Thyroid gland (tissue), 4 donors: ENCODE measurements around the gene VWC2L. TPM values are rescaled to one million over a fixed set of nuclear protein-coding genes. Genes with fewer than 3 reads are reported as not detected.

ENCODE experiments used
- DNase-seq, 2 donors: peaks; one replicate each; pipeline ENCODE4 v3.0.0-alpha.2; 2019
- H3K27ac ChIP-seq, 3 donors: fragments of 200-600 bp; sonication (generic); 1 replicate in 2 of 3; 2 replicates in 1 of 3; pipeline ENCODE4 v1.5.1; 2016 to 2019; ENCODE audit warnings: mild to moderate bottlenecking in 1 of 3, moderate library complexity in 1 of 3
- H3K27me3 ChIP-seq: fragments of 200-600 bp; sonication (generic); one replicate; pipeline ENCODE4 v1.5.1; 2019
- H3K36me3 ChIP-seq, 2 donors: fragments of 200-600 bp; sonication (generic); one replicate each; pipeline ENCODE4 v1.5.1; 2016 to 2019
- H3K4me1 ChIP-seq, 2 donors: fragments of 200-600 bp; sonication (generic); one replicate each; pipeline ENCODE4 v1.5.1; 2017 to 2019
- H3K4me3 ChIP-seq, 3 donors: fragments of 200-600 bp; sonication (generic); replicated peaks in 1 of 3; 1 replicate in 2 of 3; 2 replicates in 1 of 3; pipeline ENCODE4 v1.5.1; 2016; ENCODE audit warnings: mild to moderate bottlenecking in 1 of 3
- H3K9me3 ChIP-seq: fragments of 200-600 bp; sonication (generic); one replicate; pipeline ENCODE4 v1.5.1; 2017
- POLR2A ChIP-seq, 2 donors: fragments of 450-650 bp; IDR thresholded peaks; one replicate each; pipeline ENCODE4 v1.6.1; 2017; ENCODE audit warnings: antibody characterized with exemption in 2 of 2, mild to moderate bottlenecking in 2 of 2, moderate library complexity in 1 of 2
- WGBS, 2 donors: methylation state at CpG; one replicate each; pipeline ENCODE4 v1.1.5; 2017; 5-methylcytosine and 5-hydroxymethylcytosine counted together
- intact Hi-C: fragments of 100-400 bp; cut with DNase I; formaldehyde crosslinking; loops from one replicate; pipeline ENCODE4 v1.15.1; 2023
- total RNA-seq, 4 donors: library from RNA; depleted of rRNA; stranded (reverse); fragments of >200 nt; gene quantifications; one replicate each; pipeline ENCODE4 v1.2.3, GENCODE V29; 2016
- TF ChIP-seq, protein P1 (sequence below), 6 experiments: fragments of 200-600 bp in 3 of 6; fragments of 450-650 bp in 3 of 6; sonication (generic) in 3 of 6; IDR thresholded peaks; one replicate each; pipeline ENCODE4 v1.5.1; 2016 to 2019; ENCODE audit warnings: antibody characterized with exemption in 6 of 6, mild to moderate bottlenecking in 2 of 6, inconsistent platforms in 1 of 6, moderate library complexity in 1 of 6

The VWC2L gene
- total RNA-seq, 4 donors from 2014 or later: not detected

GRCh38 chr2:214477305-214477704 is 66.5 kb downstream of the VWC2L start:
- no peaks in the 10 kb centered on the region for H3K9me3 ChIP-seq
- no peak overlapping the region for H3K27ac ChIP-seq
- no peak for DNase-seq
- no peaks in the 10 kb centered on the region for H3K27me3 ChIP-seq
- no peak overlapping the region for H3K4me3 ChIP-seq
- H3K4me1 ChIP-seq: no peaks in the 10 kb centered on the region
- H3K36me3 ChIP-seq: no peaks in the 10 kb centered on the region
- 68 to 77% methylated on average over 2 of the region's 2 CpGs for WGBS, 2 donors
- intact Hi-C loops: no loop called here
- TF ChIP-seq POLR2A (IDR thresholded peaks at IDR 0.05): no peak
- TF ChIP-seq, protein P1, sequence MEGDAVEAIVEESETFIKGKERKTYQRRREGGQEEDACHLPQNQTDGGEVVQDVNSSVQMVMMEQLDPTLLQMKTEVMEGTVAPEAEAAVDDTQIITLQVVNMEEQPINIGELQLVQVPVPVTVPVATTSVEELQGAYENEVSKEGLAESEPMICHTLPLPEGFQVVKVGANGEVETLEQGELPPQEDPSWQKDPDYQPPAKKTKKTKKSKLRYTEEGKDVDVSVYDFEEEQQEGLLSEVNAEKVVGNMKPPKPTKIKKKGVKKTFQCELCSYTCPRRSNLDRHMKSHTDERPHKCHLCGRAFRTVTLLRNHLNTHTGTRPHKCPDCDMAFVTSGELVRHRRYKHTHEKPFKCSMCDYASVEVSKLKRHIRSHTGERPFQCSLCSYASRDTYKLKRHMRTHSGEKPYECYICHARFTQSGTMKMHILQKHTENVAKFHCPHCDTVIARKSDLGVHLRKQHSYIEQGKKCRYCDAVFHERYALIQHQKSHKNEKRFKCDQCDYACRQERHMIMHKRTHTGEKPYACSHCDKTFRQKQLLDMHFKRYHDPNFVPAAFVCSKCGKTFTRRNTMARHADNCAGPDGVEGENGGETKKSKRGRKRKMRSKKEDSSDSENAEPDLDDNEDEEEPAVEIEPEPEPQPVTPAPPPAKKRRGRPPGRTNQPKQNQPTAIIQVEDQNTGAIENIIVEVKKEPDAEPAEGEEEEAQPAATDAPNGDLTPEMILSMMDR (IDR thresholded peaks at IDR 0.05): no peak

DNA sequence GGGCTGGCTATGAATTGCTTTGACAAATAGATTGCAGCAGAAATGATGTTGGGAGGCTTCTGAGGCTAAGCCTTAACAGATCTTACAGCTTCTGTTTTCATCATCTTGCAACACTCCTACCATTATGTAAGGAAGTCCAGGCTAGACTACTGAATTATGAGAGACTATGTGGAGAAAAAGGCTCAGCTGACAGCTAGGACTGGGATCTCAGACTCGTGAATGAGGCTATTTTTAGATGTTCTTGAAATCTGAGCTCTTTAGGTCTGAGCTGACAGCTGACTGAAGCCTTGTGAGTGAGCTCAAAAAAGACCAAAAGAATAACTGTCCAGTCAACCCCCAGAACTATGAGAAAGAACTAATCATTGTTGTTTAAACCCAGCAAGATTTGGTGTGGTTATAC is 70.3 kb downstream of the VWC2L start:
- Histone ChIP-seq H3K36me3 (no peaks in the 10 kb centered on the region), H3K27ac (no peak overlapping the region), H3K9me3 (no peaks in the 10 kb centered on the region), H3K4me3 (no peak overlapping the region), H3K27me3 (no peaks in the 10 kb centered on the region), H3K4me1 (no peaks in the 10 kb centered on the region)
- DNase-seq: no peak
- no peak for TF ChIP-seq POLR2A (IDR thresholded peaks at IDR 0.05)
- TF ChIP-seq, protein P1 (IDR thresholded peaks at IDR 0.05): no peak
- intact Hi-C loops: no loop called here
- 0 to 8% methylated on average over 1 of the region's 1 CpG for WGBS, 2 donors

GRCh38 chr2:214482728-214483127 is 71.9 kb downstream of the VWC2L start:
- WGBS, 2 donors: 88 to 89% methylated on average over 2 of the region's 2 CpGs
- H3K27ac ChIP-seq: no peak overlapping the region
- no peaks in the 10 kb centered on the region for H3K36me3 ChIP-seq
- H3K4me3 ChIP-seq: no peak overlapping the region
- no peaks in the 10 kb centered on the region for H3K27me3 ChIP-seq
- intact Hi-C loops: no loop called here
- TF ChIP-seq POLR2A (IDR thresholded peaks at IDR 0.05): no peak
- TF ChIP-seq, protein P1 (IDR thresholded peaks at IDR 0.05): no peak
- H3K4me1 ChIP-seq: no peaks in the 10 kb centered on the region
- DNase-seq: no peak
- H3K9me3 ChIP-seq: no peaks in the 10 kb centered on the region

DNA sequence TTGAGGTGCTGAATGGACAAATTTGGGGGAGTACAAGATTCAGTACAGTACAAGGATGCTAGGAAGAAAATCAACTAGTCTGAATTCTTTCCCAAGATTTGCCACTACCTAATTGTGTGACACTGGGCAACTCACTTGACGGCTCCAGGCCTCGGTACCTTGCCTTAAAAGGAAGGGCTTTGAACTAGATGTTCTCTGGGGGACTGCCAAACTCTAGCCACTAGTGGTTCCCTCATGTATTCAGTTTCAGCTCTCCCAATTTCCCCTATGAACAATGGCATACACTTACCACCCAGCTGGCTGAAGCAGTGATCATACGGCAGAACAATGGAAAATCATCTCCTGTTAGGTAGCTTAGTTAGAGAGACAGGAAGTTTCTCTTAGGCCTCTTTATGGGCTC is 73.4 kb downstream of the VWC2L start:
- H3K4me1 ChIP-seq: no peaks in the 10 kb centered on the region
- WGBS, 2 donors: 81 to 92% methylated on average over 3 of the region's 3 CpGs
- H3K27me3 ChIP-seq: no peaks in the 10 kb centered on the region
- H3K9me3 ChIP-seq: no peaks in the 10 kb centered on the region
- intact Hi-C loops: no loop called here
- H3K27ac ChIP-seq: no peak overlapping the region
- no peaks in the 10 kb centered on the region for H3K36me3 ChIP-seq
- DNase-seq: no peak
- H3K4me3 ChIP-seq: no peak overlapping the region
- TF ChIP-seq, protein P1 (IDR thresholded peaks at IDR 0.05): no peak
- TF ChIP-seq POLR2A (IDR thresholded peaks at IDR 0.05): no peak

GRCh38 chr2:214484701-214485100 is 73.8 kb downstream of the VWC2L start:
- H3K27ac ChIP-seq: no peak overlapping the region
- no peaks in the 10 kb centered on the region for H3K9me3 ChIP-seq
- H3K4me1 ChIP-seq: no peaks in the 10 kb centered on the region
- H3K36me3 ChIP-seq: no peaks in the 10 kb centered on the region
- no peak for DNase-seq
- WGBS, 2 donors: 84 to 87% methylated on average over 2 of the region's 2 CpGs
- H3K4me3 ChIP-seq: no peak overlapping the region
- TF ChIP-seq, protein P1 (IDR thresholded peaks at IDR 0.05): no peak
- no peaks in the 10 kb centered on the region for H3K27me3 ChIP-seq
- intact Hi-C loops: no loop called here
